SJCRH30 (cell line): ENCODE measurements around the gene CCN2. TPM values are rescaled to one million over a fixed set of nuclear protein-coding genes. Genes with fewer than 3 reads are reported as not detected.

Experiments used
- DNase-seq, 2 experiments: peaks; one replicate each; pipeline ENCODE4 v3.0.0-alpha.2; 2015 to 2020
- H3K27ac ChIP-seq: fragments of 250-450 bp; sonication (Bioruptor Pico); 2 replicates; pipeline ENCODE4 v1.5.1; 2020; ENCODE audit warnings: mild to moderate bottlenecking, moderate library complexity
- H3K27me3 ChIP-seq: fragments of 250-450 bp; sonication (Bioruptor Pico); 2 replicates; pipeline ENCODE4 v1.5.1; 2020; ENCODE audit warnings: mild to moderate bottlenecking, moderate library complexity
- H3K36me3 ChIP-seq: fragments of 250-450 bp; sonication (Bioruptor Pico); 2 replicates; pipeline ENCODE4 v1.5.1; 2020; ENCODE audit warnings: mild to moderate bottlenecking, moderate library complexity
- H3K4me1 ChIP-seq: fragments of 250-450 bp; sonication (Bioruptor Pico); 2 replicates; pipeline ENCODE4 v1.5.1; 2020; ENCODE audit warnings: mild to moderate bottlenecking, moderate library complexity
- H3K4me3 ChIP-seq: fragments of 250-450 bp; sonication (Bioruptor Pico); 2 replicates; pipeline ENCODE4 v1.5.1; 2020; ENCODE audit warnings: mild to moderate bottlenecking, moderate library complexity
- H3K9me3 ChIP-seq: fragments of 250-450 bp; sonication (Bioruptor Pico); replicated peaks from 2 replicates; pipeline ENCODE4 v1.5.1; 2020; ENCODE audit warnings: mild to moderate bottlenecking, moderate library complexity
- total RNA-seq: library from RNA; depleted of rRNA; stranded (reverse); fragments of >200 nt; shearing (Covaris generic); gene quantifications from 2 replicates; pipeline ENCODE4 v1.2.3, GENCODE V29; 2014

CCN2 gene
- total RNA-seq, 1 experiment from 2014 or later, result 2.3 TPM

DNA sequence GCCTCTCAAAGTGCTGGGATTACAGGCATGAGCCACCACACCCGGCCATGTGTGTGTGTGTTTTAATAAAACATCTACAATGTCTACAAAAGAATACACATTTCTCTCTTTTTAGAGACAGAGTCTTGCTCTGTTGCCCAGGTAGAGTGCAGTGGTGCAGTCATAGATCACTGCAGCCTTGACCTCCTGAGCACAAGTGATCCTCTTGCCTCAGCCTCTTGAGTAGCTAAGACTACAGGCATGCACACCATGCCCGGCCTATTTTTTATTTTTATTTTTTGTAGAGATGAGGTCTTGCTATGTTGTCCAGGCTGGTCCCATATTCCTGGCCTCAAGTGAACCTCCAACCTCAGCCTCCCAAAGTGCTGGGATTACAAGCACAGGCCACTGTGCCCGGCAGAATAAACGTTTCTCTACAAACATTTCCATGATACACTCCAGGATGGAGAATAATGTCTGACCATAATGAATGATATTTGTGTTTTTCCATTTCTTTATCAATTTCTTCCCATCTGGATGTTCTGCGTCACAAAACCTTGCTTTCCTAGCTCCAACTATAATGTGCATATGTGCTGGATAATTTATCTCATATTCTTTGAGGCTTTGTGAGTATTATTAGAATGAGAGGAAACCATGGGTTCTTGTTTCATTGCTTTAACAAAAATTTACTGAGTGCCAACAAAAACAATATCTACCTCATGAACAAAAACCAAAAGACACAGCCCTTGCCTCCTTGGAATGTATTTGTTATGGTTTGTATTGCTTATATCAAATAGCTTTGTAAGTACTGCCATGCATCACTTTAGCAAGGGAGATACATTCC is 28.6 kb upstream of the CCN2 start:
- DNase-seq, result no peak
- no peaks in the 10 kb centered on the region for H3K9me3 ChIP-seq
- H3K27me3 ChIP-seq, result no peaks in the 10 kb centered on the region
- H3K4me3 ChIP-seq, result no peak overlapping the region
- H3K4me1 ChIP-seq, result no peaks in the 10 kb centered on the region
- no peak overlapping the region for H3K27ac ChIP-seq
- no peaks in the 10 kb centered on the region for H3K36me3 ChIP-seq

DNA sequence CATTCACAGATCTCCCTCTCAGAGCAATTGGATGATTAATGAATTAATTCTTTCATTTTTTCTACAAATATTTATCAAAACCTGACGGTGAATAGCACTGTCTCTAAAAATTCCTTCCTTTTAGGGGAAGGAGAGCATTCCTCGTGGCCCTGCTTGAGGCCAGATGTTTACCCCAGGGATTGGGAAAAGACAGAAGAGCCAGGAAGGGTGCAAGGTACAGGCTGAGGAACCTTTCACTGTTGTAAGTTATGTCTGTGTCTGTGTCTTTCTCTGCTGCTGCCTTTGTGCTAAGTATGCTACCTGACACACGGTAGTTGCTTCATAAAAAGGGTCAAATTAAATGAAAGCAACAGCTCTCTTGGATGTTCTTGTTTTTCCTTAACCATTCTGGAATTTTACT is 27.4 kb upstream of the CCN2 start:
- Histone ChIP-seq H3K4me1 (no peaks in the 10 kb centered on the region), H3K27me3 (no peaks in the 10 kb centered on the region), H3K27ac (no peak overlapping the region), H3K9me3 (no peaks in the 10 kb centered on the region), H3K4me3 (no peak overlapping the region), H3K36me3 (no peaks in the 10 kb centered on the region)
- no peak for DNase-seq

DNA sequence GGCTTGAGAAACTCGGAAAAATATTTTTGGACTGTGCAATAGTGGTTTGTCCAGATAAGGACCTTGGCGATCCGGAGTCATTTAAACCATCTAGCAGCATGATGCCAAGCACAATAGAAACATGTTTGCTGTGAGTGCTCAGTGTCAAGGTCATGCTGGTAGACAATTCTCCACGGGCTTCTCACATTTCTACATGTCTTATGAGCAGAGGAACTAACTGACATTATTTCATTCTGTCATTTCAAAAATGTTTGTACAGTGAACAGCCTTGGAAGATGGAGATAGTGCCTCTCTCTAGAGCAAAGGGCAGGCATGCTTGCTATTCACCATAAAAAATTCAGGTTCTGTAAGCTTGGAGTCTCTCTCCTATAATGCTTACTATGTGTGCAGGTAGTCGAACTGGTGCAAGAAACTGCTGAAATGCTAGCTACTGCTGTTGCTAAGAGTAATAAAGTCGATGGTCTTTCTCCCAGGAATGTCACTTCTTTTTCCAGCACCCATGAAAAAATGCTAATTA is 25.4 kb upstream of the CCN2 start:
- H3K27me3 ChIP-seq, result no peaks in the 10 kb centered on the region
- no peak overlapping the region for H3K27ac ChIP-seq

DNA sequence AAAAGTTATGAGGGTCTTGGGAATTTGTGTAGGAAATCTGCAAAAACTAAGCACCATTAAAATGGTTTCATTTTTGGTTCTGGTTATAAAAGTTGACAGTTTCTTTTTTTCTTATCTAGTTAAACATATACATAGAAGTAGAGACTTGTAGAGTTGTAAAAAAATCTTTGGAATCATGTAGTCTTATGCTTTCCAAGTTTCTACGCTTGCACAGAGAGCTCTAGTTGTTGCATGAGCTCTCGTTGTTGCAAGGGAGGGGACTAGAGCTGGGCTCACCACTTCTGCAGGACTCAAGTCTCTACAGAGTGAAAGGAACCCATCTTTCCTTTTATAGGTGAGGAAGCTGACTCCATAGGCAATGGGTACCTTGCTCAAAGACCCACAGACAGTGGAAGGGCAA is 21.6 kb upstream of the CCN2 start:
- no peak overlapping the region for H3K27ac ChIP-seq
- no peaks in the 10 kb centered on the region for H3K9me3 ChIP-seq

More for the DNA sequence above, 25.4 kb upstream of the CCN2 start:
- Histone ChIP-seq H3K9me3 (no peaks in the 10 kb centered on the region), H3K36me3 (no peaks in the 10 kb centered on the region), H3K4me3 (no peak overlapping the region), H3K4me1 (no peaks in the 10 kb centered on the region)
- DNase-seq, result no peak

DNA sequence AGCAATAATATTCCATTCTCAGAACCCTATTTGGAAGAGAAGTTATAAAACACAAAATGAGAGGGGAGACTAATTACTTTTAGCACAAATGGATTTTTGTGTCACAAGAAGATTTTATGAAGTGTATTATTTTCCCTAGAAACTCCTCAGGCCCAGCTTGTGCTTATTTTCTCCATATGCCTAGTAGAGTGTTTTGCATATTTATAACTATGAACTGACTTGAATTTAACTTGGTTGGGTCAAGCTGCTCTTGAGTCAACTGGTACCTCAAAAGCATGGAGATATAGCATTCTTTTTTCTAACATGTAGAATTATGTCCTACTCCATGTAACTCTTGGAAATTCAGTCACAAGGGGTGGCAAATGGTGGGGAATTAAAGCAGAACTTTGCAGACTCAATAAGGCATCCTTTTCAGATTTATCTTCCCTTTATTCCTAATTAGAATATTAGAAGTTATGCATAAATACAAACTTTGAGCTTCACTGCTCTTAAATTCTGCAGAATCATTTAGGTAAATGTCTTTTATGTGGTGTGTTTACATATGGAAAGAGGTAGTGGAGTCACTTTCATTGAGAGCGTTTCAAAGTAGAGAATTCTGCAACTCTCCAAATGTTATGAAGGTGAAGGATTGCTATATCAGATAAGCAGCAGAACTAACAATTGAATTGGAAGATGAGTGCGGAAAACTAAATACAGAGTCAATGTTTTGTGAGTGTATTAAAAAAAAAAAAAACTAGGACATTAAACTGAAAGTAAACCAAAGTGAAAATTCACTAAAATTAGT is 19.1 kb upstream of the CCN2 start:
- Histone ChIP-seq H3K27ac (no peak overlapping the region), H3K9me3 (no peaks in the 10 kb centered on the region), H3K27me3 (no peaks in the 10 kb centered on the region), H3K4me3 (no peak overlapping the region), H3K4me1 (peaks cover 10% of the 10 kb centered on the region), H3K36me3 (no peaks in the 10 kb centered on the region)
- DNase-seq, result no peak

More for the DNA sequence above, 21.6 kb upstream of the CCN2 start:
- no peak overlapping the region for H3K4me3 ChIP-seq
- DNase-seq, result no peak
- H3K4me1 ChIP-seq, result no peaks in the 10 kb centered on the region
- no peaks in the 10 kb centered on the region for H3K27me3 ChIP-seq
- no peaks in the 10 kb centered on the region for H3K36me3 ChIP-seq

DNA sequence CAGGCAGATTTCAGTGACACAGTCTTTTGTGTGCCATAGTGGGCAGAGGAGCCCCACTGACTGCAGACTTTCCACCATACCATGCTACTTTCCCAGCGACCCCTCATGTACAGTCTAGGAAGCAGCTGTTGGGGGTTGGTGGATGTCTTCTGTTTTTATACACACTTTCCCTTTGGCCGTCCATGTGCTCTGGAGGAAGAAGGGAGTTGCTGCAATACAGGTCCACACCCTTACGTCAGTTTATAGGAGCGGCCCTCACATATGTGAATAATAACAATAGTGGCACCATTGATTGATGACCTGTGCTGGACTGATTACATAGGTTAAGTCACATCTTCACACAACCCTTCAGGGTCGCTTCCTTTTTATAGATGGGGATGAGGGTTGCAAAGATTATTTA is 17.5 kb upstream of the CCN2 start:
- Histone ChIP-seq H3K4me3 (no peak overlapping the region), H3K9me3 (no peaks in the 10 kb centered on the region), H3K4me1 (peaks cover 10% of the 10 kb centered on the region), H3K36me3 (no peaks in the 10 kb centered on the region), H3K27ac (no peak overlapping the region), H3K27me3 (no peaks in the 10 kb centered on the region)
- DNase-seq, result no peak

DNA sequence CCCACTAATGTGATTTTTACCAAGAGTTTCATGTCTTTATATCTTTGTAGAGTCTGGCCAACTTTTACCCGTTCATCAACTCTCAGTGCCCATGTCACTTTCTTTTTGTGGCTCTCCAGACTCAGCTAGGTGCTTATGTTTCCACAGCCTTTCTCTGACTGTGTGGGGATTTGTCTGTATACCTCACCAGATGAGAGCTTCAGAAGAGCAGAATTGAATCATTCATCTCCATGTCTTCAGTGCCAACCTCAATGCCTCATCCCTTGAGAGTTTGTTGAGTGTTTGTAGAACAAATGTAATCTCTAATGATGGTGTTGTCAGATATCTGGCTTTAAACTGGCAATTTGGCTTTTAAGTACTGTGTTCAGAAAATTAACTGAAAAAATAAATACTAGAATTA is 16.8 kb upstream of the CCN2 start:
- H3K4me3 ChIP-seq, result no peak overlapping the region
- H3K27ac ChIP-seq, result no peak overlapping the region
- H3K4me1 ChIP-seq, result peaks cover 10% of the 10 kb centered on the region
- H3K36me3 ChIP-seq, result no peaks in the 10 kb centered on the region
- H3K9me3 ChIP-seq, result no peaks in the 10 kb centered on the region
- DNase-seq, result no peak
- no peaks in the 10 kb centered on the region for H3K27me3 ChIP-seq

DNA sequence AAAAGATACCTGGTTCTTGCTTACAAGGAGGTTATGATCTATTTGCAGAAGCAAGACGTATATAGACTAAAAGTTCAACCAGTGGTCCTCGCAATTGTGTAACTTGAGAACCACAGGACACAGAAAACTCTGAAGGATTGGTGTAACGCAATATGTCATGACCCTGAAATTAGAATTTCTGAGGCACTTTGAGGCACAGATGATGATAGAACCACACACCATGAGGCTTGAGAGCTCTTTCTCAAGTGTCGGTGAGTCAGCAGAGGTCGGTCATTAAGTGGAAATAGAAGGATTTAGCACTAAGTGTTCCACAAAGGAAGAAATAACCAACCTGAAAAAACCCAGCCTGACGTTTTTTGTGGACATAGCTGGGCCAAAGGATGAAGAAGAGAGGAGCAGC is 15.3 kb upstream of the CCN2 start:
- Histone ChIP-seq H3K27ac (no peak overlapping the region), H3K27me3 (no peaks in the 10 kb centered on the region), H3K36me3 (no peaks in the 10 kb centered on the region), H3K4me3 (no peak overlapping the region), H3K9me3 (no peaks in the 10 kb centered on the region), H3K4me1 (peaks cover 10% of the 10 kb centered on the region)
- peak; percentile 61 to 84 for DNase-seq

DNA sequence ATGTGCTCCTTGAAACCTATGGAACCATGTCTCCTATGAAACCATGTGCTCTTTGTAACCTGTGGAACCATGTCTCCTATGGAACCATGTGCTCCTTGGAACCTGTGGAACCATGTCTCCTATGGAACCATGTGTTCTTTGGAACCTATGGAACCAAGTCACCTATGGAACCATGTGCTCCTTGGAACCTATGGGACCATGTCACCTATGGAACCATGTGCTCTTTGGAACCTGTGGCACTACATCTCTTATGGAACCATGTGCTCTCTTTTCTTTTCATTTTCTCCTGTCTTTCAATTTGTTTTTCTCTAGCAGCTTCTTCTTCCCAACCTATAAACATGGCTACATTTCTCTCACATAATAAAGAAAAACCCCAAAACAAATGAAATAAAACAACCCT is 11.9 kb upstream of the CCN2 start:
- DNase-seq, result no peak

DNA sequence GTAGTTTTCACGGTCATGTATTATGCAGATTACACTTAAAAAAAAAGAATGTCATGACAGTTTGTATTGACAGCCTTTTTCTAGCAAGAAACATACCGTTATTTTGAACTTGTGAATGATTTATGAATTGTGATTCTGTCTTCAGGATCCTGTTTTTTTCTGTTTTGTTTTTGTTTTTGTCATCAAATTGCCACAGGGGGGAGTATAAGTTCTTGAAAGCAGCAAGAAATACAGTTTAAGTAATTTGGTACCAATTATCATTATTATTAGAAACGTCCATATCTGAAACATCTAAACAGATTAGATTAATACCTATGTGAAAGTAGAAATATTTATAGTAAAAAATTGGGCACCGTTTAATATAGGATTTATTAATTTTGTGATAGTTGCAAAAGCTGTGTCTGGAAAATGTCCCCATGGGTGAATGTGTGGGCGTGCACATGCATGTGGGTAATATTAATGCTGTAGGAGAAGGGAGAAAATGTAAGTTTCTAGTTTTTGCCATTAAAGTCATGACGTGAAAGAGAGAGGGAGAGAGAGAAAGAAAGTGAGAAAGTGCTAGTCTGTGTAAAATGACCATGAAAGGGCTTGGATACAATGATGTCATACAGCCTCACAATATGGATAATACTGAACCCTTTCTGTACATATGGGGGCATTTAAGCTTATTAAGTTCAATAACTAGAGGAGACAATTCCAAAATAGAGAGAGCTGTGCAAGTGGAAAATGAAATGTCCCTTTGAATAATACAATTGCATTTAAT is 9.4 kb upstream of the CCN2 start:
- H3K9me3 ChIP-seq, result no peaks in the 10 kb centered on the region
- no peak overlapping the region for H3K27ac ChIP-seq
- H3K27me3 ChIP-seq, result no peaks in the 10 kb centered on the region
- H3K4me1 ChIP-seq, result no peaks in the 10 kb centered on the region
- H3K4me3 ChIP-seq, result no peak overlapping the region
- H3K36me3 ChIP-seq, result no peaks in the 10 kb centered on the region
- no peak for DNase-seq

More for the DNA sequence above, 11.9 kb upstream of the CCN2 start:
- Histone ChIP-seq H3K27ac (no peak overlapping the region), H3K36me3 (no peaks in the 10 kb centered on the region), H3K9me3 (no peaks in the 10 kb centered on the region), H3K4me3 (no peak overlapping the region), H3K4me1 (peaks cover 10% of the 10 kb centered on the region), H3K27me3 (no peaks in the 10 kb centered on the region)

DNA sequence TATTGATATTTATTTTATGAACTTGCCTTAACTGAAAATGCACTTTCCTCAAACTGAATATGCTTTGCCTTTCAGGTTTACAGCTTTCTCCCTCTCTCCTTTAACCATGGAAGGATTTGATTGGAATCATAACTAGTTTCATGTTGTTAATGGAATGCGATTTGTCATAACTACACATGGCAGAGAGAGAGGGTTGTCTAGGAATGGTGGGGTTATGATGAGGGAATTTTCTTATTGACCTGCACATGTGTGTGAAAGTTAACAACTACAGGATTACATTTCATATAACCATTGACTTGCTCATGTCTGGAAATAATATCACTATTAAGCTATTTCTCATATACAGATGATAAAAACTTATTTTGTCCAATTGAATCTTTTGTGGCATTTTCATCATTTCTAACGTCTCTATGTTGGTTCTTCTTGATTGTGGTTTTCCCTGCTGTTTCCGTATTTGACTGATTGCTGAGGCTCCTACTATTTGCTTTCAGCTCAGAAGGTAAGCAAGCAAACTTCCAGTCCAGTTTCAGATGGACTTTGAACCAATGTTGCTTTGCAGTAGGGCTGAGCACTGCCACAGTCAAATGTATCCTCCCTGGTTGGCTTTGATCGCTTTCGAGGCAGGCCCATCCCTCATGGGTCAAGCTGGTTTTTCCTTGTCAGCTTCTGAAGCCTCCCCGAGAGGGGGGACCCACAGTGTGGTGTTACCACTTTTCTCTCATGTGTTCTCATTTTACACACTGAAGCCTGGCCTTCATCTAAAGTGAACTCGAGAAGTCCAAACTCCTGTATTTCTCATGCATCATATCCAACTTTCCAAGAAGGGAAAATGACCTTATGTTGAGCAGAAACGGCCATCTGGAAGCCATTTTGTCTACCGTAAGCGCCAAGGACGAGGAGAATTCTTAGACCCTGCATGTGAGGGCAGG is 7.6 kb upstream of the CCN2 start:
- Histone ChIP-seq H3K27me3 (no peaks in the 10 kb centered on the region), H3K4me1 (peaks cover 6% of the 10 kb centered on the region), H3K9me3 (no peaks in the 10 kb centered on the region), H3K27ac (no peak overlapping the region), H3K4me3 (no peak overlapping the region), H3K36me3 (no peaks in the 10 kb centered on the region)
- no peak for DNase-seq

DNA sequence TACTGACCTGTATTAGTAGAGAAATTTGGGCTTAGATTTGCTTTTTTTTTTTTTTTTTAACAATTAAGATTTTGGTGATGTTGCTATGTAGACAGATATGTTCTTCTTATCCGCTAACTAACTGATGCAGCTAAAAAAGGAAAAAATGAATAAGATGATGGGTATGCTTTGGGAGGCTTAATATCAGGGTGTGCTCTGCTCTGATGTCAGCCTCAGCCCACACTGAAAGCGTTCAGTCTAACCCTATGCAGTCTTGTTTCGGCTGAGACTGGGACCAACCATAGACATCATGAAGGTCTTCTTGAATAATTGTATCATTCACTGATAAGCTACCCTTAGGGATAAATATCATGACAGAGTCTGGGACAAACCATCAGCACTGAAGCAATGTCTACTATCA is 6.9 kb upstream of the CCN2 start:
- Histone ChIP-seq H3K4me1 (peaks cover 9% of the 10 kb centered on the region), H3K36me3 (no peaks in the 10 kb centered on the region), H3K27ac (no peak overlapping the region), H3K4me3 (no peak overlapping the region), H3K9me3 (no peaks in the 10 kb centered on the region), H3K27me3 (no peaks in the 10 kb centered on the region)
- DNase-seq, result no peak

DNA sequence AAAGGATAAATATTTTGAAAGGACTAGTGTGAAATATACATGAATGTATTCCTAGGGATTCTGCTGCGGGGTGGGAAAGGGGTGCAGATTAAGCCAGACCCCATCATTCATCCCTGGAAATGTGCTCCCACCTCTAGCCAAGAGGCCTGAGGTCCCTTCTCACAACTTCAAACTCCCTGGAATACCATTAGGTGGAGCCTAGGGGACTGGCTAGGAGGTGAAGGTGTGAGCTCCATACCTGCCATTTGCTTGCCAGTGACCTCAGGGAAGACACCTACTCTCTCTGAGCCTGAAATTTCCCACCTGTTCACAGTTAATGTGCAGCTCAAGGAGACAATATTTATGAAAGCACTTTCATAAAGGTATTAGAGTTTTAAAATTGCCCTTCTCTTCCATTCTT is 4.7 kb upstream of the CCN2 start:
- no peak for DNase-seq
- Histone ChIP-seq H3K4me3 (no peak overlapping the region), H3K36me3 (no peaks in the 10 kb centered on the region), H3K9me3 (no peaks in the 10 kb centered on the region), H3K4me1 (peaks cover 14% of the 10 kb centered on the region), H3K27ac (no peak overlapping the region), H3K27me3 (no peaks in the 10 kb centered on the region)

DNA sequence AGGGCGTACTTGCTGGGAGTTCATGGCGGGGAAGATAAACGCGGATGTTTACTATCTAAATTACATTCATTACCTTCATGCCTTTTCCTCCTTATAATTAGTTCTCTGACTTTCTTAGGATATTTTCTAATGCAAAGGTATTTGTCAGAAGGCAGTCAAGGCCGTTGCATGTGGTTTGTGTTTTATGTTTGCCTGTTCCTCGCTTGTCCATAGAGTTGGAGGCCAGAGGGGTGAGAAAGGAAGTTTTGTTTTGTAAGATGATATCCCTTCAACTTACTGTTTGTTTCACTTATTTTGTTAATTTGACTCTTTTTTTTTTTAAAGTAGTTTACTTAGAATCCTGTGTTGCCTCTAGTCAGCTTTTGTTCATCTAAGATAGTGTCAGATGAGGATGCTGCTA is 4.0 kb upstream of the CCN2 start:
- H3K9me3 ChIP-seq, result no peaks in the 10 kb centered on the region
- no peaks in the 10 kb centered on the region for H3K27me3 ChIP-seq
- H3K4me3 ChIP-seq, result peak overlapping the region; percentile 11; the same call in 1 of the 2 replicates
- H3K27ac ChIP-seq, result peak overlapping the region; percentile 22; the same call in 1 of the 2 replicates
- H3K36me3 ChIP-seq, result no peaks in the 10 kb centered on the region
- DNase-seq, result no peak
- peaks cover 14% of the 10 kb centered on the region for H3K4me1 ChIP-seq
